T follicular helper cell (primary cell): ENCODE data around the gene CCNY.

ENCODE experiments used
- DNase-seq: peaks from one replicate; pipeline ENCODE4 v3.0.0-alpha.2; 2020; ENCODE audit warnings: low read depth

The CCNY gene

GRCh38 chr10:35579726-35580422 lies 243.6 kb downstream of the CCNY start:
- no peak for DNase-seq

- DNase-seq = no peak
Observed at GRCh38 chr10:35580423-35580770, 244.1 kb downstream of the CCNY start.

GRCh38 chr10:35581655-35582054 lies 245.3 kb downstream of the CCNY start:
- DNase-seq = no peak

- DNase-seq = no peak
Observed at GRCh38 chr10:35584946-35585345, 248.6 kb downstream of the CCNY start.

GRCh38 chr10:35585356-35585755 lies 249.0 kb downstream of the CCNY start:
- no peak for DNase-seq

- no peak for DNase-seq
Observed at GRCh38 chr10:35585903-35586535, 249.7 kb downstream of the CCNY start.

GRCh38 chr10:35588836-35589235 lies 252.5 kb downstream of the CCNY start:
- DNase-seq = no peak

GRCh38 chr10:35592441-35592840 lies 256.1 kb downstream of the CCNY start:
- DNase-seq = no peak

GRCh38 chr10:35594115-35595079 lies 258.1 kb downstream of the CCNY start:
- no peak for DNase-seq

- no peak for DNase-seq
Observed at GRCh38 chr10:35595106-35595505, 258.8 kb downstream of the CCNY start.

GRCh38 chr10:35598379-35598778 lies 262.1 kb downstream of the CCNY start:
- no peak for DNase-seq

- no peak for DNase-seq
Observed at GRCh38 chr10:35600193-35600592, 263.9 kb downstream of the CCNY start.

GRCh38 chr10:35605191-35605590 lies 268.9 kb downstream of the CCNY start, which contains the start of gene GJD4:
Gene GJD4, plus strand, starts transcription at chr10:35605341. Its CDS starts 227 bp downstream, at chr10:35605568.
- no peak for DNase-seq

GRCh38 chr10:35606430-35606829 lies 270.1 kb downstream of the CCNY start:
- no peak for DNase-seq

- DNase-seq = no peak
Observed at GRCh38 chr10:35607475-35608327, 271.4 kb downstream of the CCNY start.

- no peak for DNase-seq
Observed at GRCh38 chr10:35608328-35608672, 272.0 kb downstream of the CCNY start.

GRCh38 chr10:35611750-35612149 lies 275.4 kb downstream of the CCNY start:
- no peak for DNase-seq

- no peak for DNase-seq
Observed at GRCh38 chr10:35612385-35613106, 276.2 kb downstream of the CCNY start.

- DNase-seq = no peak
Observed at GRCh38 chr10:35613107-35613440, 276.8 kb downstream of the CCNY start.

GRCh38 chr10:35613597-35614226 lies 277.4 kb downstream of the CCNY start:
- no peak for DNase-seq

GRCh38 chr10:35614312-35614711 lies 278.0 kb downstream of the CCNY start:
- no peak for DNase-seq
